ENCODE measurements around the gene MYL6B.

The MYL6B gene

DNA sequence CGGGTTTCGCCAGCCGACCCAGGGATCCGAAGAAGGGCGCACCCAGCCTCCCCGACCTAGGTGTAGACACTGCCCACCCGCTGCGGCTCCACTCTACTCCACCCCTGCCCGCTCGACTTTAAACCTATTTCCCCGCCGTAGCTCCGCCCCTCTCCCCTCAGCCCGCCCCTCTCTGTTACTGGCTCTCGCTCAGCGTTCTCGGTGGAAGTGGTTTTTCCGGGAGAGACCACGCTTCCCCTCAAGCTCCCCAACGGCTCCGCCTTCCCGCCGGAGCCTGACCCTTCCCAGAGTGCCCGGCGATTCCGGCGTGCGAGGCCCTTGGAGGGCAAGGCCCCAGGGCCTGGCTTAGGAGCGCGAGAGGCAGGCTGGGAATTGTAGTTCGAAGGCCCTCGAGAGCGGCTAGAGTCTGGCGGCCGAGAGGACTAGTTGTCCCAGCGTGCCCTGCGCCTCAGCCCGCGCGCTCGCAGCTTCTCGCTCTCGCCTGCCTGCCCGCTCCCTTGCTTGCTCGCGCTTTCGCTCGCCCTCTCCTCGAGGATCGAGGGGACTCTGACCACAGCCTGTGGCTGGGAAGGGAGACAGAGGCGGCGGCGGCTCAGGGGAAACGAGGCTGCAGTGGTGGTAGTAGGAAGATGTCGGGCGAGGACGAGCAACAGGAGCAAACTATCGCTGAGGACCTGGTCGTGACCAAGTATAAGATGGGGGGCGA lies 48.1 kb upstream of the MYL6B start, which contains the start of gene PA2G4:
Gene PA2G4 (plus strand): TSS at position 451 of the 706 bp plus-strand sequence. CDS start 179 bp downstream, at position 630.
- Histone ChIP-seq H3K9ac (peak within 1 kb of the TSS; percentile 86), H3K4me3 (IDR thresholded peaks at IDR 0.05; ENCODE audit: insufficient read depth, low read depth, low read length) (peak within 1 kb of the TSS; percentile 77), H3K27me3 (ENCODE audit: insufficient read depth, low read depth) (no peaks in the 10 kb centered on the region), H4K20me1 (ENCODE audit: insufficient read depth) (peaks cover 17% of the 10 kb centered on the region), H3K79me2 (ENCODE audit: insufficient read depth, low read depth) (peaks cover 49% of the 10 kb centered on the region), H3K4me2 (peak within 1 kb of the TSS; percentile 81), H3K27ac (peak within 1 kb of the TSS; percentile 61), H2AFZ (ENCODE audit: low read depth) (peak within 1 kb of the TSS; percentile 67), H3K36me3 (ENCODE audit: insufficient read depth) (peaks cover 32% of the 10 kb centered on the region; the same call in 1 of the 2 replicates), H3K4me1 (ENCODE audit: low read depth, poor library complexity, severe bottlenecking) (peaks cover 32% of the 10 kb centered on the region)
- TF ChIP-seq, protein P1, sequence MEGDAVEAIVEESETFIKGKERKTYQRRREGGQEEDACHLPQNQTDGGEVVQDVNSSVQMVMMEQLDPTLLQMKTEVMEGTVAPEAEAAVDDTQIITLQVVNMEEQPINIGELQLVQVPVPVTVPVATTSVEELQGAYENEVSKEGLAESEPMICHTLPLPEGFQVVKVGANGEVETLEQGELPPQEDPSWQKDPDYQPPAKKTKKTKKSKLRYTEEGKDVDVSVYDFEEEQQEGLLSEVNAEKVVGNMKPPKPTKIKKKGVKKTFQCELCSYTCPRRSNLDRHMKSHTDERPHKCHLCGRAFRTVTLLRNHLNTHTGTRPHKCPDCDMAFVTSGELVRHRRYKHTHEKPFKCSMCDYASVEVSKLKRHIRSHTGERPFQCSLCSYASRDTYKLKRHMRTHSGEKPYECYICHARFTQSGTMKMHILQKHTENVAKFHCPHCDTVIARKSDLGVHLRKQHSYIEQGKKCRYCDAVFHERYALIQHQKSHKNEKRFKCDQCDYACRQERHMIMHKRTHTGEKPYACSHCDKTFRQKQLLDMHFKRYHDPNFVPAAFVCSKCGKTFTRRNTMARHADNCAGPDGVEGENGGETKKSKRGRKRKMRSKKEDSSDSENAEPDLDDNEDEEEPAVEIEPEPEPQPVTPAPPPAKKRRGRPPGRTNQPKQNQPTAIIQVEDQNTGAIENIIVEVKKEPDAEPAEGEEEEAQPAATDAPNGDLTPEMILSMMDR (conservative IDR thresholded peaks at IDR 0.05; ENCODE audit: low read depth, low read length) = no peak; the same call in 1 of the 2 replicates

- Histone ChIP-seq H3K4me2 (peak overlapping the region; percentile 81), H3K9ac (peak overlapping the region; percentile 86), H3K4me3 (IDR thresholded peaks at IDR 0.05; ENCODE audit: insufficient read depth, low read depth, low read length) (peak overlapping the region; percentile 37), H3K4me1 (ENCODE audit: low read depth, poor library complexity, severe bottlenecking) (peaks cover 32% of the 10 kb centered on the region), H2AFZ (ENCODE audit: low read depth) (peak overlapping the region; percentile 67), H3K27ac (peak overlapping the region; percentile 61), H3K79me2 (ENCODE audit: insufficient read depth, low read depth) (peaks cover 49% of the 10 kb centered on the region), H3K36me3 (ENCODE audit: insufficient read depth) (peaks cover 37% of the 10 kb centered on the region; the same call in 1 of the 2 replicates), H3K27me3 (ENCODE audit: insufficient read depth, low read depth) (no peaks in the 10 kb centered on the region), H4K20me1 (ENCODE audit: insufficient read depth) (peaks cover 17% of the 10 kb centered on the region)
- TF ChIP-seq, protein P1 (conservative IDR thresholded peaks at IDR 0.05; ENCODE audit: low read depth, low read length) = peak; percentile 32; the same call in 1 of the 2 replicates
Measured at GRCh38 chr12:56104815-56105608, 47.4 kb upstream of the MYL6B start.

DNA sequence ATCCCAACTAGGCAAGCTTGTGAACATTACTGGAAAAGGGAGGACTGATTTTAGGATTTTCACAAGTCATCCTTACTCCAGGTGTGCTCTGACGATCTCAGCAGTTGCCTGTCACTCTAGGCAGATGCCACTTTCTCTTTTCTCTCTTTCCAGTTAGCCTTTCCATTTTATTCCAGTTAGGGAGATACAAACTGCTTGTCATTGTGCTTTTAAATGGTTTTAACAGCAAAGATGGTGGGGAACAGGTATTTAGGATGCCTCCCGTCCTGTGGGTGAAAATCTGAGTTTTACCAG lies 46.8 kb upstream of the MYL6B start:
- Histone ChIP-seq H4K20me1 (ENCODE audit: insufficient read depth) (peaks cover 17% of the 10 kb centered on the region), H2AFZ (ENCODE audit: low read depth) (no peak overlapping the region), H3K36me3 (ENCODE audit: insufficient read depth) (peaks cover 43% of the 10 kb centered on the region; the same call in 1 of the 2 replicates), H3K9ac (peak overlapping the region; percentile 86), H3K4me2 (peak overlapping the region; percentile 81), H3K79me2 (ENCODE audit: insufficient read depth, low read depth) (peaks cover 49% of the 10 kb centered on the region), H3K27me3 (ENCODE audit: insufficient read depth, low read depth) (no peaks in the 10 kb centered on the region), H3K4me1 (ENCODE audit: low read depth, poor library complexity, severe bottlenecking) (peaks cover 32% of the 10 kb centered on the region), H3K4me3 (IDR thresholded peaks at IDR 0.05; ENCODE audit: insufficient read depth, low read depth, low read length) (no peak overlapping the region), H3K27ac (peak overlapping the region; percentile 61)
- TF ChIP-seq, protein P1 (conservative IDR thresholded peaks at IDR 0.05; ENCODE audit: low read depth, low read length) = 0 out of 2 replicates have a peak, but pooled peaks have one; percentile 4

- Histone ChIP-seq H4K20me1 (ENCODE audit: insufficient read depth) (peaks cover 17% of the 10 kb centered on the region), H3K79me2 (ENCODE audit: insufficient read depth, low read depth) (peaks cover 49% of the 10 kb centered on the region), H3K4me2 (peak overlapping the region; percentile 81; the same call in 1 of the 2 replicates), H2AFZ (ENCODE audit: low read depth) (no peak overlapping the region), H3K9ac (no peak overlapping the region), H3K36me3 (ENCODE audit: insufficient read depth) (peaks cover 56% of the 10 kb centered on the region; the same call in 1 of the 2 replicates), H3K4me3 (IDR thresholded peaks at IDR 0.05; ENCODE audit: insufficient read depth, low read depth, low read length) (no peak overlapping the region), H3K4me1 (ENCODE audit: low read depth, poor library complexity, severe bottlenecking) (peaks cover 32% of the 10 kb centered on the region), H3K27ac (no peak overlapping the region; the same call in 1 of the 2 replicates), H3K27me3 (ENCODE audit: insufficient read depth, low read depth) (no peaks in the 10 kb centered on the region)
- TF ChIP-seq, protein P1 (conservative IDR thresholded peaks at IDR 0.05; ENCODE audit: low read depth, low read length) = no peak
Measured at GRCh38 chr12:56107242-56107641, 45.1 kb upstream of the MYL6B start.

Data from KMS-11 (cell line).